CD4-positive, alpha-beta T cell treated with Interleukin-2 at 100 ng/mL for 4 hours (primary cell): ENCODE results near the gene CLEC12A.

Experiments
- DNase-seq: peaks from one replicate; pipeline ENCODE4 v3.0.0-alpha.2; 2020; ENCODE audit warnings: low spot score

Gene CLEC12A

DNA sequence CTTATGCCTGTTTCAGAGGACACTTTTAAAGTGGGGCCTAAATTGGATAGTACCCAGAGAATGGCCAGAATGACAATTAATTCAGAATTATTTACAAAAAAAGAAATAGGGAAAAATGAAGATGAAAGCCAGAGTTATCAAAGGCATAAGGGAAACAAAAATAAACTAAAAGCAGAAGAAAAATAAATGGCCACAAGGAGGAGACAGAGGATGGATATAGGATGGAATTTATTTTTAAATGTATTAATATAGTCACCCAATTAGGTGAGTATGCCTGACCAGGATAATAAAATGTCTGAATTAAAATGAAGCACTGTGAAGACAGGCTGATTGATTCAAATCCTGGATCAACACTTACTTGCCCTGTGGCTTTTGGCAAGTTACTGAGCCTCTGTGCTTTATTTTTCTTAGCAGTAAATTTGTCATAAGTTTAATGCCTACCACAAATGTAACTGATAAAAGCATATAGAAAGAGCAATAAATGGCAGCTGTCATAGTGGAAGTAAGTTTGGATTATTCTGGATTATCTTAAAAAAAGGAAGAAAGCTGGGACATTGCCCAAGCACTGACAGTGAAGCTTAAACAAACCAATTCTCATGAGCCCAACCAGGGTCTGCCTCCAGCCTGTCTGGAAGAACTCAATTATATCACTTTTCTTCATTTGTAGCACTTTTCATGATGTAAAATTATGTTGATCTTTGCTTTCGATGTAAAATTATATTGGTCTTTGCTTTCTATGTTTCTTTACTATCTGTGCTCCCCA lies 62.8 kb downstream of the CLEC12A start:
- DNase-seq, result no peak
